Liver (tissue), 9 donors: ENCODE results near the gene SFTA2. TPM values are rescaled to one million over a fixed set of nuclear protein-coding genes. Genes with fewer than 3 reads are reported as not detected.
A peak's percentile ranks its signal among the peaks of the same experiment; 100 is the strongest.

Experiments used
- DNase-seq: peaks from one replicate; pipeline ENCODE4 v3.0.0-alpha.2; 2017; ENCODE audit warnings: low spot score
- H3K27ac ChIP-seq, 2 donors: one replicate each; pipeline ENCODE4 v1.7.0; 2013; ENCODE audit warnings: inconsistent platforms in 2 of 2, low read length in 2 of 2, control low read depth in 1 of 2, low read depth in 1 of 2, mild to moderate bottlenecking in 1 of 2
- H3K27me3 ChIP-seq, 4 donors: one replicate each; pipeline versions ENCODE4 v1.6.1 to v1.7.0; 2013; ENCODE audit warnings: low read length in 3 of 4, inconsistent platforms in 1 of 4, mild to moderate bottlenecking in 1 of 4, moderate library complexity in 1 of 4; ENCODE audit not compliant: control insufficient read depth in 4 of 4, insufficient read depth in 4 of 4
- H3K36me3 ChIP-seq, 4 donors: one replicate each; pipeline versions ENCODE4 v1.6.1 to v1.7.0; 2013; ENCODE audit warnings: low read length in 3 of 4, mild to moderate bottlenecking in 3 of 4, low read depth in 1 of 4, moderate library complexity in 1 of 4; ENCODE audit not compliant: control insufficient read depth in 4 of 4, insufficient read depth in 3 of 4
- H3K4me1 ChIP-seq, 4 donors: one replicate each; pipeline versions ENCODE4 v1.6.1 to v1.7.0; 2013; ENCODE audit warnings: low read length in 3 of 4, mild to moderate bottlenecking in 3 of 4, moderate library complexity in 1 of 4; ENCODE audit not compliant: control insufficient read depth in 4 of 4, insufficient read depth in 4 of 4
- H3K4me3 ChIP-seq, 3 donors: one replicate each; pipeline versions ENCODE4 v1.6.1 to v1.7.0; 2013; ENCODE audit warnings: low read length in 3 of 3, control low read depth in 1 of 3, low read depth in 1 of 3, mild to moderate bottlenecking in 1 of 3
- H3K9ac ChIP-seq, 2 donors: one replicate each; pipeline ENCODE4 v1.7.0; 2013; ENCODE audit warnings: low read length in 2 of 2, mild to moderate bottlenecking in 2 of 2, moderate library complexity in 2 of 2, control low read depth in 1 of 2, low read depth in 1 of 2
- H3K9me3 ChIP-seq, 4 donors: one replicate each; pipeline versions ENCODE4 v1.6.1 to v1.7.0; 2013; ENCODE audit warnings: low read length in 3 of 4; ENCODE audit not compliant: control insufficient read depth in 4 of 4
- FOXA2 ChIP-seq: IDR thresholded peaks from 2 replicates; pipeline ENCODE4 v1.6.1; 2016; ENCODE audit warnings: antibody characterized with exemption
- GABPA ChIP-seq, 2 donors: IDR thresholded peaks in 1 of 2; conservative IDR thresholded peaks in 1 of 2; 2 replicates each; pipeline ENCODE4 v1.6.1; 2016; ENCODE audit warnings: antibody characterized with exemption in 2 of 2, mild to moderate bottlenecking in 1 of 2, moderate library complexity in 1 of 2
- HNF4A ChIP-seq, 2 donors: conservative IDR thresholded peaks; 2 replicates each; pipeline ENCODE4 v1.6.1; 2016; ENCODE audit warnings: antibody characterized with exemption in 2 of 2, mild to moderate bottlenecking in 2 of 2
- HNF4G ChIP-seq: IDR thresholded peaks from 2 replicates; pipeline ENCODE4 v1.6.1; 2016; ENCODE audit warnings: antibody characterized with exemption
- NR2F2 ChIP-seq: IDR thresholded peaks from 2 replicates; pipeline ENCODE4 v1.6.1; 2016; ENCODE audit warnings: antibody characterized with exemption
- SP1 ChIP-seq: IDR thresholded peaks from 2 replicates; pipeline ENCODE4 v1.6.1; 2018; ENCODE audit warnings: antibody characterized with exemption, mild to moderate bottlenecking
- TAF1 ChIP-seq: conservative IDR thresholded peaks from 2 replicates; pipeline ENCODE4 v1.6.1; 2016; ENCODE audit warnings: antibody characterized with exemption, mild to moderate bottlenecking
- WGBS: extraction: QIAGEN DNeasy Blood & Tissue Kit; methylation state at CpG from one replicate; pipeline ENCODE4 v1.1.7; 2013; 5-methylcytosine and 5-hydroxymethylcytosine counted together
- polyA plus RNA-seq, 2 donors: library from polyadenylated mRNA; stranded (reverse) in 1 of 2; unstranded in 1 of 2; fragments of 200-250 nt in 1 of 2; fragments of >200 nt in 1 of 2; fragmentation: Nextera tagmentation in 1 of 2; extraction: Ambion mirVana in 1 of 2; gene quantifications; one replicate each; pipeline versions ENCODE4 v1.2.1 to v1.2.3, GENCODE V29; 2013 to 2015
- total RNA-seq, 2 donors: library from RNA; depleted of rRNA; stranded (reverse); fragments of >200 nt; gene quantifications; one replicate each; pipeline ENCODE4 v1.2.3, GENCODE V29; 2014
- TF ChIP-seq, protein P1 (sequence below): IDR thresholded peaks from 2 replicates; pipeline ENCODE4 v1.6.1; 2016; ENCODE audit warnings: antibody characterized with exemption, mild to moderate bottlenecking
- TF ChIP-seq, protein P2 (sequence below): IDR thresholded peaks from 2 replicates; pipeline ENCODE4 v1.6.1; 2016; ENCODE audit warnings: antibody characterized with exemption
- TF ChIP-seq, protein P3 (sequence below): IDR thresholded peaks from 2 replicates; pipeline ENCODE4 v1.6.1; 2016; ENCODE audit warnings: antibody characterized with exemption
- TF ChIP-seq, protein P4 (sequence below): fragments of 150-350 bp; IDR thresholded peaks from 2 replicates; pipeline ENCODE4 v1.5.1; 2017; ENCODE audit warnings: improper control_type of control experiment, low read depth, low read length; ENCODE audit not compliant: missing input control
- TF ChIP-seq, protein P5 (sequence below): IDR thresholded peaks from 2 replicates; pipeline ENCODE4 v1.6.1; 2016; ENCODE audit warnings: antibody characterized with exemption
- donor health status: healthy.
- donor health status: healthy.
- donor health status: healthy.
- donor health status: healthy.
- donor health status: healthy.

SFTA2 gene
- total and polyA plus RNA-seq, 4 donors: 0.60 TPM; not detected in 3

DNA sequence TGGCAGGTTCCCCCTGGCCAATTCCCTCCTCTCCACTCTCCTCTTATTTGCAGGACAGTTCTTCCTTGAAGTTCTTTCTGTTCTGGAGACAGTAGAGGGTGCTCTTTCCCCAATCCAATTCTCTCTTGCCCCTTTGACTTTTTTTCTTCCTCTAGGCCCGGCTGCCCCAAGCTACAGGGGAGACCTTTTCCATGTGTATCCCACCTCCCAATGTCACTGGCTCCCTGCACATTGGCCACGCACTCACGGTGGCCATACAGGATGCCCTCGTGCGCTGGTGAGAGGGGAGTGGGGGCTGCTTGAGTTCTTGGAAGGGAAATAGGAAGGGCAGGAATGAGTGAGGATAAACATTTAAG is 16.4 kb downstream of the SFTA2 start (continued):
- TF ChIP-seq, protein P1, sequence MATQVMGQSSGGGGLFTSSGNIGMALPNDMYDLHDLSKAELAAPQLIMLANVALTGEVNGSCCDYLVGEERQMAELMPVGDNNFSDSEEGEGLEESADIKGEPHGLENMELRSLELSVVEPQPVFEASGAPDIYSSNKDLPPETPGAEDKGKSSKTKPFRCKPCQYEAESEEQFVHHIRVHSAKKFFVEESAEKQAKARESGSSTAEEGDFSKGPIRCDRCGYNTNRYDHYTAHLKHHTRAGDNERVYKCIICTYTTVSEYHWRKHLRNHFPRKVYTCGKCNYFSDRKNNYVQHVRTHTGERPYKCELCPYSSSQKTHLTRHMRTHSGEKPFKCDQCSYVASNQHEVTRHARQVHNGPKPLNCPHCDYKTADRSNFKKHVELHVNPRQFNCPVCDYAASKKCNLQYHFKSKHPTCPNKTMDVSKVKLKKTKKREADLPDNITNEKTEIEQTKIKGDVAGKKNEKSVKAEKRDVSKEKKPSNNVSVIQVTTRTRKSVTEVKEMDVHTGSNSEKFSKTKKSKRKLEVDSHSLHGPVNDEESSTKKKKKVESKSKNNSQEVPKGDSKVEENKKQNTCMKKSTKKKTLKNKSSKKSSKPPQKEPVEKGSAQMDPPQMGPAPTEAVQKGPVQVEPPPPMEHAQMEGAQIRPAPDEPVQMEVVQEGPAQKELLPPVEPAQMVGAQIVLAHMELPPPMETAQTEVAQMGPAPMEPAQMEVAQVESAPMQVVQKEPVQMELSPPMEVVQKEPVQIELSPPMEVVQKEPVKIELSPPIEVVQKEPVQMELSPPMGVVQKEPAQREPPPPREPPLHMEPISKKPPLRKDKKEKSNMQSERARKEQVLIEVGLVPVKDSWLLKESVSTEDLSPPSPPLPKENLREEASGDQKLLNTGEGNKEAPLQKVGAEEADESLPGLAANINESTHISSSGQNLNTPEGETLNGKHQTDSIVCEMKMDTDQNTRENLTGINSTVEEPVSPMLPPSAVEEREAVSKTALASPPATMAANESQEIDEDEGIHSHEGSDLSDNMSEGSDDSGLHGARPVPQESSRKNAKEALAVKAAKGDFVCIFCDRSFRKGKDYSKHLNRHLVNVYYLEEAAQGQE: no peak
- TF ChIP-seq SP1: no peak
- no peak for TF ChIP-seq TAF1
- TF ChIP-seq, protein P2, sequence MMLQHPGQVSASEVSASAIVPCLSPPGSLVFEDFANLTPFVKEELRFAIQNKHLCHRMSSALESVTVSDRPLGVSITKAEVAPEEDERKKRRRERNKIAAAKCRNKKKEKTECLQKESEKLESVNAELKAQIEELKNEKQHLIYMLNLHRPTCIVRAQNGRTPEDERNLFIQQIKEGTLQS: no peak

DNA sequence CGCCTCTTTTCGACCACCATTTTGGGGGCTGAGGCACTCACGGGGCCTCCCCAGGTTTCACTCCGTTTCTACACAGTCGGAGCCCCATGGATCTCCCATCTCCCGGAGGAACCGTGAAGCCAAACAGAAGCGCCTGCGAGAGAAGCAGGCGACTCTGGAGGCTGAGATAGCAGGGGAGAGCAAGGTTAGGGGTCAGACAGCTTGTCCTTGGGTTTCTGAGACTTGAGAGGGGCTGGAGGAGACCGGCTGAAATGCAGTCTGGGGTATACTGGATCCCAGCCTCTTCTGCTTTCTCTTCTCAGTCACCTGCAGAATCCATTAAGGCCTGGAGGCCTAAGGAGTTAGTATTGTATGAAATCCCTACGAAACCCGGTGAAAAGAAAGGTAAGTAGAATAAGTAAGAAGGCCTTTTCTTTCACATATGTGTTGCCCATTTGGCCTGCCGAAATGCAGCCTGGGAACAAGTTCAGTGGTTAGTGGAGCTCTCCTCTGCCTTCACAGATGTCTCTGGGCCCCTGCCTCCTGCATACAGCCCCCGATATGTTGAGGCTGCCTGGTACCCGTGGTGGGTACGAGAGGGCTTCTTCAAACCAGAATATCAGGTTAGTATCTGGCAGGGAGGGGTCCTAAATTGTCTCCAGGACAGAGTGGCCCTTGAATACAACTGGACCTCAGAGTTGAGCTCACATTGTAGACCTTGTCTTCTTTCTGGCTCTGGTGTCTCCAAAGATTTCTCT is 16.9 kb downstream of the SFTA2 start:
- H3K27me3 ChIP-seq: no peaks in the 10 kb centered on the region
- no peak for DNase-seq
- TF ChIP-seq, protein P1: no peak
- TF ChIP-seq, protein P3, sequence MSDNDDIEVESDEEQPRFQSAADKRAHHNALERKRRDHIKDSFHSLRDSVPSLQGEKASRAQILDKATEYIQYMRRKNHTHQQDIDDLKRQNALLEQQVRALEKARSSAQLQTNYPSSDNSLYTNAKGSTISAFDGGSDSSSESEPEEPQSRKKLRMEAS: no peak
- TF ChIP-seq, protein P2: no peak
- TF ChIP-seq FOXA2 (no peak), SP1 (no peak), HNF4G (no peak), GABPA (IDR thresholded peaks at IDR 0.05 in 1 of 2, conservative IDR thresholded peaks at IDR 0.05 in 1 of 2) (no peak), HNF4A (conservative IDR thresholded peaks at IDR 0.05) (no peak), NR2F2 (no peak)
- TF ChIP-seq, protein P4, sequence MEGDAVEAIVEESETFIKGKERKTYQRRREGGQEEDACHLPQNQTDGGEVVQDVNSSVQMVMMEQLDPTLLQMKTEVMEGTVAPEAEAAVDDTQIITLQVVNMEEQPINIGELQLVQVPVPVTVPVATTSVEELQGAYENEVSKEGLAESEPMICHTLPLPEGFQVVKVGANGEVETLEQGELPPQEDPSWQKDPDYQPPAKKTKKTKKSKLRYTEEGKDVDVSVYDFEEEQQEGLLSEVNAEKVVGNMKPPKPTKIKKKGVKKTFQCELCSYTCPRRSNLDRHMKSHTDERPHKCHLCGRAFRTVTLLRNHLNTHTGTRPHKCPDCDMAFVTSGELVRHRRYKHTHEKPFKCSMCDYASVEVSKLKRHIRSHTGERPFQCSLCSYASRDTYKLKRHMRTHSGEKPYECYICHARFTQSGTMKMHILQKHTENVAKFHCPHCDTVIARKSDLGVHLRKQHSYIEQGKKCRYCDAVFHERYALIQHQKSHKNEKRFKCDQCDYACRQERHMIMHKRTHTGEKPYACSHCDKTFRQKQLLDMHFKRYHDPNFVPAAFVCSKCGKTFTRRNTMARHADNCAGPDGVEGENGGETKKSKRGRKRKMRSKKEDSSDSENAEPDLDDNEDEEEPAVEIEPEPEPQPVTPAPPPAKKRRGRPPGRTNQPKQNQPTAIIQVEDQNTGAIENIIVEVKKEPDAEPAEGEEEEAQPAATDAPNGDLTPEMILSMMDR: no peak
- TF ChIP-seq, protein P5, sequence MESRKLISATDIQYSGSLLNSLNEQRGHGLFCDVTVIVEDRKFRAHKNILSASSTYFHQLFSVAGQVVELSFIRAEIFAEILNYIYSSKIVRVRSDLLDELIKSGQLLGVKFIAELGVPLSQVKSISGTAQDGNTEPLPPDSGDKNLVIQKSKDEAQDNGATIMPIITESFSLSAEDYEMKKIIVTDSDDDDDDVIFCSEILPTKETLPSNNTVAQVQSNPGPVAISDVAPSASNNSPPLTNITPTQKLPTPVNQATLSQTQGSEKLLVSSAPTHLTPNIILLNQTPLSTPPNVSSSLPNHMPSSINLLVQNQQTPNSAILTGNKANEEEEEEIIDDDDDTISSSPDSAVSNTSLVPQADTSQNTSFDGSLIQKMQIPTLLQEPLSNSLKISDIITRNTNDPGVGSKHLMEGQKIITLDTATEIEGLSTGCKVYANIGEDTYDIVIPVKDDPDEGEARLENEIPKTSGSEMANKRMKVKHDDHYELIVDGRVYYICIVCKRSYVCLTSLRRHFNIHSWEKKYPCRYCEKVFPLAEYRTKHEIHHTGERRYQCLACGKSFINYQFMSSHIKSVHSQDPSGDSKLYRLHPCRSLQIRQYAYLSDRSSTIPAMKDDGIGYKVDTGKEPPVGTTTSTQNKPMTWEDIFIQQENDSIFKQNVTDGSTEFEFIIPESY: no peak
- H3K9ac ChIP-seq: peak overlapping the region; percentile 83 to 85
- H3K27ac ChIP-seq: peak overlapping the region; percentile 91
- peaks cover 0 to 41% (median 26%) of the 10 kb centered on the region in 4 donors for H3K4me1 ChIP-seq
- 27% methylated on average over 17 of the region's 17 CpGs for WGBS
- H3K9me3 ChIP-seq: no peaks in the 10 kb centered on the region
- peak overlapping the region; percentile 63 to 75 (median 75) for H3K4me3 ChIP-seq
- H3K36me3 ChIP-seq: peaks cover 3 to 32% (median 21%) of the 10 kb centered on the region in 4 donors
